Stimulated activated naive CD8-positive, alpha-beta T cell treated with anti-CD3 and anti-CD28 coated beads, Interleukin-15, amount 100 ng/mL, for 72 hours (primary cell): ENCODE results near the gene DOCK1.

Source experiments
- ATAC-seq: fragments of 150-1000 bp; cut with Tn5 transposase; 2 replicates; pipeline ENCODE4 v1.10.0; 2021; ENCODE audit warnings: mild to moderate bottlenecking, moderate library complexity
- DNase-seq, 2 donors: peaks; one replicate each; pipeline ENCODE4 v3.0.0; 2021 to 2022
- H3K27ac Mint-ChIP-seq, 2 donors: one replicate each; pipeline ENCODE4 v1.8.0; 2022; ENCODE audit warnings: mild to moderate bottlenecking in 2 of 2, mixed read lengths in 2 of 2, moderate library complexity in 2 of 2
- H3K27me3 Mint-ChIP-seq: one replicate; pipeline ENCODE4 v1.8.0; 2022; ENCODE audit warnings: mixed read lengths
- H3K4me1 Mint-ChIP-seq: one replicate; pipeline ENCODE4 v1.8.0; 2022; ENCODE audit warnings: mild to moderate bottlenecking, mixed read lengths
- H3K4me3 Mint-ChIP-seq, 2 donors: one replicate each; pipeline ENCODE4 v1.8.0; 2022; ENCODE audit warnings: mild to moderate bottlenecking in 2 of 2, mixed read lengths in 2 of 2, moderate library complexity in 1 of 2
- H3K9me3 Mint-ChIP-seq, 2 donors: one replicate each; pipeline ENCODE4 v1.8.0; 2022; ENCODE audit warnings: mixed read lengths in 2 of 2

DOCK1 gene

DNA sequence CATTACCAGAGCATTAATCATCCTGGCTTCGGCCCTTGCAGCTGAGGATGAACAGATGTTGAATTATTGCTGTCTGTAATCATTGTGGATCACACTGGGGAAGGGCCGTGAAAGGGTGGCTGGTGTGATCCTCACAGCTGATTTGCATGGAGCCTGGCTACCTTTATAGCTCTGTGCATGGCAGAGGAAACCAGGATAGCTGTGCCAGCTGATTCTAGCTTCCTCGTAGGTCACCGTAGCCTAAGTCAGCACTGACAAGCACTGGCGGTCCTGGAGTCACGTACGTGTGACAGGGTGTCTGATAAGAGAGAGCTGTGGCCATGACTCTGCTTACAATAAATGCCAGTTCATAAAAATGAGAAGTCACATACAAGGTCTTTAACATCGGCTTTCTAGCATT is 214.7 kb downstream of the DOCK1 start:
- Mint-ChIP-seq H3K27ac (no peak overlapping the region), H3K27me3 (no peaks in the 10 kb centered on the region), H3K4me3 (no peak overlapping the region), H3K4me1 (no peaks in the 10 kb centered on the region), H3K9me3 (peaks cover 7 to 11% of the 10 kb centered on the region in 2 donors)
- ATAC-seq, result no peak
- no peak for DNase-seq

DNA sequence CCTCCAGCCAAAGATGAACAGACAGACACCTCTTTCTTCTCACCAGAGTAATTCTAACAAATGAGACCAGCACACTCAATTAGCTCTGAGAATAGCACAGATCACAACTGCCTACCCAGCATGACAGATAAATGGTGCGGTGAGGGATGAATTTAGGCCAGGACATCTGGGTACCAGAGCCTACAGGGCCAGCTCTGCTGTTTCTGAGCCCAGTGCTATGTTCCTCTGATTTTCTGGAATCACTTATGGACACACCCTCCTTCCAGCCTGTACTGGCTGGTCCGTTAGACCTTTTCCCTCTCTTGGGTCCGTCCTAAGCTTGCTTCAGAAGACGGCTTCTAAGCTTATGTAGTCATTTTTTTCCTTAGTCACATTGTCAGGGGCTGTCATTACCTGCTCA is 217.6 kb downstream of the DOCK1 start:
- DNase-seq, result no peak
- no peaks in the 10 kb centered on the region for H3K27me3 Mint-ChIP-seq
- no peak overlapping the region for H3K4me3 Mint-ChIP-seq
- H3K27ac Mint-ChIP-seq, result no peak overlapping the region
- peaks cover 7 to 9% of the 10 kb centered on the region in 2 donors for H3K9me3 Mint-ChIP-seq
- ATAC-seq, result no peak
- no peaks in the 10 kb centered on the region for H3K4me1 Mint-ChIP-seq

- Mint-ChIP-seq H3K9me3 (peaks cover 0 to 1% of the 10 kb centered on the region in 2 donors), H3K4me1 (no peaks in the 10 kb centered on the region), H3K27me3 (no peaks in the 10 kb centered on the region), H3K4me3 (no peak overlapping the region), H3K27ac (no peak overlapping the region)
- ATAC-seq (no peak), DNase-seq (no peak)
These were observed 218.4 kb downstream of the DOCK1 start for GRCh38 chr10:127123626-127124025.

- DNase-seq, result no peak
- Mint-ChIP-seq H3K27ac (no peak overlapping the region), H3K27me3 (no peaks in the 10 kb centered on the region), H3K4me3 (no peak overlapping the region), H3K9me3 (no peaks in the 10 kb centered on the region), H3K4me1 (no peaks in the 10 kb centered on the region)
- ATAC-seq, result no peak
These were observed 220.1 kb downstream of the DOCK1 start for GRCh38 chr10:127125331-127125730.

GRCh38 chr10:127127822-127128221 is 222.6 kb downstream of the DOCK1 start:
- ATAC-seq, result no peak
- H3K27ac Mint-ChIP-seq, result no peak overlapping the region
- H3K27me3 Mint-ChIP-seq, result no peaks in the 10 kb centered on the region
- DNase-seq, result no peak
- H3K9me3 Mint-ChIP-seq, result no peaks in the 10 kb centered on the region
- H3K4me3 Mint-ChIP-seq, result no peak overlapping the region
- H3K4me1 Mint-ChIP-seq, result no peaks in the 10 kb centered on the region

GRCh38 chr10:127129104-127129503 is 223.9 kb downstream of the DOCK1 start:
- Mint-ChIP-seq H3K27ac (no peak overlapping the region), H3K4me3 (no peak overlapping the region), H3K27me3 (no peaks in the 10 kb centered on the region), H3K9me3 (no peaks in the 10 kb centered on the region), H3K4me1 (no peaks in the 10 kb centered on the region)
- ATAC-seq, result no peak
- no peak for DNase-seq

GRCh38 chr10:127132451-127132850 is 227.2 kb downstream of the DOCK1 start:
- H3K27ac Mint-ChIP-seq, result no peak overlapping the region
- ATAC-seq, result no peak
- no peaks in the 10 kb centered on the region for H3K27me3 Mint-ChIP-seq

GRCh38 chr10:127133225-127133624 is 228.0 kb downstream of the DOCK1 start:
- no peak for ATAC-seq
- H3K4me1 Mint-ChIP-seq, result no peaks in the 10 kb centered on the region
- H3K9me3 Mint-ChIP-seq, result no peaks in the 10 kb centered on the region

More at GRCh38 chr10:127132451-127132850, 227.2 kb downstream of the DOCK1 start:
- no peak for DNase-seq
- Mint-ChIP-seq H3K4me3 (no peak overlapping the region), H3K4me1 (no peaks in the 10 kb centered on the region), H3K9me3 (no peaks in the 10 kb centered on the region)

DNA sequence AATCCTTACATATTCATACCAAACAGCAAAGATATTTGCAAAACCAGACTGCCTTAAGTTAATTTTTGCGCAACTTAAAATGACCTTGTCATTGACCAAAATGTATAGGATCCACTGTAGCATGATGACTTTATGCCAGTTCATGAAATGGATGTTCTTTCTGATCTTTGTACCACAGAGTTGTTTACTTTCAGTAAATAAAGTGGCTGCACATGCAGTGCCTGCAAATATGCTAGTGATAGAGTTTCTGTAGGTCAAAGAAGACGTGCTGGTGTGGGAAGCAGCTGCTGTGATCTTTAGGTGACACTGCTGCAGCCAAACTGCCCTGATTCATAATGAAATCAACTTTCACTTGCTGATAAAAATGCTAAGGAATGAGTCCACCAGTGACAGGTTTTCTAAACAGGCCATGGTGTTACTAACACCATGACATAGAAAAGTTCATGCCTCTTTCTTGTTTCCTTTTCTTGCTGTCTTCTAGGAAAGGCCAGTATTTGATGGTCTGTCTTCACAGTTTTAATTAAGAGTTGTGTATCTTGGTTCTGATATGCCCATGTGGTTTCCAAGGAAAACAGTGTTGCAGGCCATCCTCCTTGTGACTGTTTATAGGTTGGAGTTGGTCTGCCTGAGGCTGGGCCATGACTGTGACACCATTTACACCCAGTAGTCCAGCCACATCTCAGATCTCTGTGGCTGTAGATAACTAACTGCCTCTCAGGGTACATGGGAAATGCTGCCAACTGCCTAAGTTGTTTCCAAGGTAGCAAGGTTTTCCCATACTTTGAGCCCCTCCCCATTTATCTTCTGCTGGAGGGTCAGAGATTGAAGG is 228.7 kb downstream of the DOCK1 start:
- ATAC-seq (no peak), DNase-seq (no peak)
- Mint-ChIP-seq H3K4me3 (no peak overlapping the region), H3K4me1 (no peaks in the 10 kb centered on the region), H3K9me3 (no peaks in the 10 kb centered on the region), H3K27me3 (no peaks in the 10 kb centered on the region), H3K27ac (no peak overlapping the region)

More at GRCh38 chr10:127133225-127133624, 228.0 kb downstream of the DOCK1 start:
- H3K27ac Mint-ChIP-seq, result no peak overlapping the region
- no peak for DNase-seq
- no peaks in the 10 kb centered on the region for H3K27me3 Mint-ChIP-seq
- no peak overlapping the region for H3K4me3 Mint-ChIP-seq

- no peaks in the 10 kb centered on the region for H3K4me1 Mint-ChIP-seq
- no peaks in the 10 kb centered on the region for H3K9me3 Mint-ChIP-seq
- no peak overlapping the region for H3K27ac Mint-ChIP-seq
- no peaks in the 10 kb centered on the region for H3K27me3 Mint-ChIP-seq
- H3K4me3 Mint-ChIP-seq, result no peak overlapping the region
- DNase-seq, result no peak
- no peak for ATAC-seq
These were observed 230.8 kb downstream of the DOCK1 start for GRCh38 chr10:127135844-127136577.

GRCh38 chr10:127137391-127137790 is 232.2 kb downstream of the DOCK1 start:
- Mint-ChIP-seq H3K27ac (no peak overlapping the region), H3K4me3 (no peak overlapping the region), H3K4me1 (no peaks in the 10 kb centered on the region), H3K9me3 (no peaks in the 10 kb centered on the region), H3K27me3 (no peaks in the 10 kb centered on the region)
- ATAC-seq (no peak), DNase-seq (no peak)

DNA sequence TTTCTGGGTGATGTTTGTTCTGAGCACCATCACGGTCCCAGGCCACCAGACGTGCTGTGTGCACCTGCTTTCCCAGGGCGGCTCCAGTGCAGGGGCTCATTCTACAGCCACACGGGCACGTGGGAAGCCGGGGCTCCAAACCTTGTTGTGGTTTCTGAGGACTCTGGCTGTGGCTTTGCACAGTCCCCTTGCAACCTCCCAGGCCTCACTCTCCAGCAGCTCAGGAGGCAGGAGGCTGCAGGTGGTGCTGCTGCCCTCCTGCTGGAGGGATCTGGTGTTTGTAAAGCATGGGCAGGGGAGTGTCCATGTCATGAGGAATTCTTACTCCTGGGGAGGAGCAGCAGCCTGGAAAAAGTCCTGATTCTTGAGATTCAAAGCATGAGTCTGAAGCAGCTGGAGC is 236.9 kb downstream of the DOCK1 start:
- H3K27ac Mint-ChIP-seq, result no peak overlapping the region
- H3K9me3 Mint-ChIP-seq, result no peaks in the 10 kb centered on the region
- H3K4me3 Mint-ChIP-seq, result no peak overlapping the region
- ATAC-seq (no peak), DNase-seq (no peak)
- no peaks in the 10 kb centered on the region for H3K27me3 Mint-ChIP-seq
- H3K4me1 Mint-ChIP-seq, result no peaks in the 10 kb centered on the region

DNA sequence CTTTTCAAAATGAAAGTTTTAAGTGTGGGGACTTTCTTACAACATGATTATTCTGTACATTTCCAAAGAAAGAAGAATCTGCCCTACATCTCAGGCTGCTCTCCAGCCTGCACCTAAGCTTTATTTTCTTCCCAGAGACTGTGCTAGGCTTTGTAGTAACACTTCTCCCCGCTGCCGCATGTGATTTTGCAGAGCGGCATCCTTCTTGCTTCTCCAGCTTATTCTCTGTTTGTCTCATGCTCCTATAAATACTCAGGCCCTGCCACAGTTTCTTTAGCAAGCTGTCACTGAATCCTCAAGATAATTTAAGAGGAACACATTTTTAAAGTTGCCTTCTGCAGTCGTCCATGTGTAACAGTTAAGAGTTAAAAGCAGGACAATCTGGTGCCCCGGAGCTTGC is 237.6 kb downstream of the DOCK1 start:
- ATAC-seq (no peak), DNase-seq (no peak)
- Mint-ChIP-seq H3K27ac (no peak overlapping the region), H3K9me3 (no peaks in the 10 kb centered on the region), H3K4me1 (no peaks in the 10 kb centered on the region), H3K27me3 (no peaks in the 10 kb centered on the region), H3K4me3 (no peak overlapping the region)

GRCh38 chr10:127145173-127145572 is 239.9 kb downstream of the DOCK1 start:
- Mint-ChIP-seq H3K4me1 (no peaks in the 10 kb centered on the region), H3K27ac (no peak overlapping the region), H3K9me3 (no peaks in the 10 kb centered on the region), H3K4me3 (no peak overlapping the region), H3K27me3 (no peaks in the 10 kb centered on the region)
- DNase-seq, result no peak
- no peak for ATAC-seq

DNA sequence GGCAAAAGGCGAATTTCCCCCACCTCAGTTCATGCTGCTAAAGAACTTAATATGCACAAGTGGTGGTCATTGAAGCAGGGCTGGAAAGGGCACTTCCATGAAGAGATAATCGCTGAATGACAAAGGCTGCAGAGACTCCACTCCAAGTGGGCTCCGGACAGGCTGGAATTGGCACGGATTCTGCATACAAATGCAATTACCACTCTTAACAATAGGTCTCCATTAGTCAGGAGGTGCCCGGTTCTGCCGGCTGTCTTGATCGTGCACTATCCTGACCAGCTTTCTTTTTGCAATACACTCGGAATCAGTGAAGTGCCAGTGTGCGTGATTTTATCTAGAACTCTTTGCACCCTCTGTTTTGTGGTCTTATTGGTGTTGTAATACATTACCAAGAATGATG is 241.4 kb downstream of the DOCK1 start:
- Mint-ChIP-seq H3K27ac (no peak overlapping the region), H3K4me3 (no peak overlapping the region), H3K9me3 (no peaks in the 10 kb centered on the region), H3K27me3 (no peaks in the 10 kb centered on the region), H3K4me1 (no peaks in the 10 kb centered on the region)
- DNase-seq (no peak), ATAC-seq (no peak)
